Fibroblast of skin of right biceps (primary cell): Measurements from ENCODE around the gene EPG5.
A peak's percentile ranks its signal among the peaks of the same experiment; 100 is the strongest.
"Not testable (repeated sequence)": the region's sequence is repeated elsewhere in the genome, so short reads cannot be mapped to it uniquely, and the experiment has no call there.

Source experiments
- DNase-seq: peaks from one replicate; pipeline ENCODE4 v3.0.0-alpha.2; 2013

EPG5 gene

DNA sequence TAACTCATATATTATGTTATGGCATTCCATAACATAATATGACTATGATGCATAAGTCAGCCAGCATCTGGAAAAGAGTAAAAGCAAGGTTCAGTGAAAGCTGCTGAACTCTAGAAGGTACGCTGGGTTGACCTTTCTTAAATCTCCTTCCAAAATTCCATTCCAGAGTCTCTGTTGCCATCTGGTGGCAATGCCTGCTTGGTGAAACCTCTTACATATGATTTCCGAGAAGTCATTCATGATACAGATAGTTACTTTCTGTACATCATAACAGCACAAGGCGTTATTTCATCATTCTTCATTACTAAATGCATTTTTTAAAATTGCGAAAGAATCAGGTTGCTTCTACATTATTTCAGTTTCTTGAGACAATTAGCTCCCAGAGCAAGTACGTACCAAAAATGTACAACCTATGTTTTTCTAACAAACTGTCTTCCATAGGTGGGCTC lies 7.0 kb upstream of the EPG5 start:
- DNase-seq, result peak; percentile 86

GRCh38 chr18:45964913-45965312 lies 2.2 kb downstream of the EPG5 start:
- DNase-seq, result not testable (repeated sequence)

GRCh38 chr18:45962866-45963265 lies 4.3 kb downstream of the EPG5 start:
- DNase-seq, result peak; percentile 91

- peak; percentile 87 for DNase-seq
These were observed 4.7 kb downstream of the EPG5 start for GRCh38 chr18:45962461-45962860.

GRCh38 chr18:45959484-45959883 lies 7.6 kb downstream of the EPG5 start:
- DNase-seq, result not testable (repeated sequence)

- peak; percentile 59 for DNase-seq
These were observed 8.4 kb downstream of the EPG5 start for GRCh38 chr18:45958730-45959129.

GRCh38 chr18:45958027-45958426 lies 9.1 kb downstream of the EPG5 start:
- no peak for DNase-seq

DNA sequence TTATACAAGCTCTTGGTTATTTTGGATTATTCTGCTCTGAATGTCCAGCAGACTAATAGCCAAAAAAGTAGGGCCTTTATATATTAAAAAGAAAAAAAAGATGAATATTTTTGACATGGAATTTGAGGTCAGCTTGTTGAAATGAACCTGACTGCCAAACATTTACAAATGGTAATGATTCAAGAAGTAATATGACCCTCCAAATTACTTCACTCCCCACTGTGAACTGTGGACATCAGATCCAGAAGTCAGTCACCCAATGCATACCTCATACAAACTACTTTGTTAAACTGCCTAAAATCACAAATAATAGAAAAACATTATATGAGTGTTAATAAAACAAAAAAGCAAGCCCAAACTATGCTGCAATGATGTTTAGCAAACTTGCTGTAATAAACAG lies 10.0 kb downstream of the EPG5 start:
- DNase-seq, result peak; percentile 72

DNA sequence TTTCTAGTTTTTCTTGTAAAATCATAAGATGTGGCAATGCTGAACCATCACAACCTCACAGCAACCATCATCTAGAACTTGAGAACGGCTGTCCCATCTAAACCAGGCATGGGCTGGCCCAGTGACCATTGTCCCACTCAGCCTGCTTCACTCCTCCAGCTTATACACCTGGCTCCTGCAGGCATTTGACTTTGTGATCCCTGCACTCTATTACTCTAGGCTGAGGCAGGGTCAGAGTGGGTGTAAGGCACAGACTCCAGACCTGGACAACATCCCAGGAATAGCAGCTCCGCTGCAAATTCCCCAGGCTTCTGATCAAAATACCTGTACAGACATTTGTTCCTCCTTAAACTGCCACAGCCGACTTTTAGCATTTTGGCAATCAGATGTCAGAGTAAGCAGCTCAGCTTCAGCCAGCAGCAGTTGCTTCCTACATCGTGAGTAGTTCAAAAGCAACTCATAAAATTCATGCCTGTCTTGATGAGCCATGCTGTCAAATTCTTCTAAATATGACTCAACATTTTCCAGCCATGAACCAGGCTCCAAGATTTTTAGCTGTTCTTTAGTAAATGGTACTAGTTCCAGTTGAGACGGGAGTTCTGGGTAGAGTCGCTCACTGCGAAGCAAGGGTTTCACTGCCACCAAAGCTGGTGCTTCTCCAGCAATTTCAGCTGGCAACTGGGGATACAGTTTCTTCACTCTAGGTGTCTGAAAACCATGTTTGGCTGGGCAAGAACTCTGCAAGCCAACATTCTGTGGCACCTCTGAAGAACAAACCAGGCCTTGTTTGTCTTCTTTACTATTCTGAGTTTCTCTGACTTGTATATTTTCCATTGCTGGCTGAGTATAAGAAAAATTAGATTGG lies 12.8 kb downstream of the EPG5 start:
- DNase-seq, result peak; percentile 97

DNA sequence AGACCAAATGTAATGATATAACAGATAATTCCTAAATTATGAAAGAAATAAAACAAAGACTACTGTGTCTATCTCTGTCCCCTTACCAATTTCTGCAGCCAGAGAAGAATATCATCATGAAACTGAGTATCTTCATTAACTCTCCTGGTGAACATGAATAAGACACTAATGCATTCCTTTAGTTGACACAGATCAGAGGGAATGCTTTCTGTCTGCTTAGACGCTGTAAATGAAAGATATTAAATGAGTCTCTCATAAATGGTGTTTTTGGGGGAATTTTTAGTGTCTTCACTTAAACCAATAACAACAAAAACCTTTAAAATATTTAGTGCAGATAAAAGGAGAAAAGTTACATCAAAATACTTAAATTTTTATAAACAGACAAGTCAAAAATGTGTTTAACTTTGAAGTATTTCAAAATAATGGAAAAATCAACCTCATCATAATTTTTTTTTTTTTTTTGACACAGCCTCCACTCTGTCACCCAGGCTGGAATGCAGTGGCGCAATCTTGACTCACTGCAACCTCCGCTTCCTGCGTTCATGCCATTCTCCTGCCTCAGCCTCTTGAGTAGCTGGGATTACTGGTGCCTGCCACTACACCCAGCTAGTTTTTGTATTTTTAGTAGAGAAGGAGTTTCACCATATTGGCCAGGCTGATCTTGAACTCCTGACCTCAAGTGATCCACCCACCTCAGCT lies 16.0 kb downstream of the EPG5 start:
- peak; percentile 95 for DNase-seq

DNA sequence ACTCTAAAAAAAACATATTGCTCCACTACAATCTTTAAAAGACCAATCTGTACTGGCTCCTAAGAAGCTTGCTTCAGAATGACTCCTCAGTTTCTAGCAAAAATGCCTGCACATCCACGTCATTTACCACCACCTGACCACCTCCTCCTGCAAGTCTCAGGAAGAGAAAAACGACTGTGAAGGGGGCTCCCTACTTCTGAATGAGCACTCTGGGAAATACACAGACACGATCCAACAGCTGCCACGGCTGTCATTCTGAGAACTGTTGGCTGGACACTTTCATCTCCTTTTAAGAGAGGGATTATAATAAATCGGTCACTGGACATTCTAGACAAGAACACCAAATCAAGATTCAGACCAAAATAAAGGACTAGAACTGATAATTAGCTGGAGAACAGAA lies 21.5 kb downstream of the EPG5 start:
- DNase-seq, result no peak

DNA sequence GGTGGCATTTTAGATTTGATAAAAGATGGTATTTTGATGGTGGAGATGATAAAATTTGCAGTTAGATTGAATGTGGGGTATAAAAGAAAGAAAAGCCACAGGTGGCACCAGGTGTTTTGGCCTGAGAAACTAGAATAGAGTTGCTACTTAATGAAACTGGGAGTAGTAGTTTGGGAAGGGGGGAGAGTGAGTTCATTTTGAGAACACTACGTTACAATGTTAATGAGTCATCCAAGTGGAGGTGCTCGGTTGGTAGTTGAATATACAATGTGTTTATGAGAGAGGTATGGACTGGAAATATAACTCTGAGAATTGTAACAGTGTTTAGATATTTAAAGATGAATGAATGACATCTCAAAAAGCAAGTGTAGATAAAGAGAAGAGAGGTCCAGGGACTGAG lies 26.4 kb downstream of the EPG5 start:
- DNase-seq, result no peak

GRCh38 chr18:45939236-45939635 lies 27.9 kb downstream of the EPG5 start:
- no peak for DNase-seq

DNA sequence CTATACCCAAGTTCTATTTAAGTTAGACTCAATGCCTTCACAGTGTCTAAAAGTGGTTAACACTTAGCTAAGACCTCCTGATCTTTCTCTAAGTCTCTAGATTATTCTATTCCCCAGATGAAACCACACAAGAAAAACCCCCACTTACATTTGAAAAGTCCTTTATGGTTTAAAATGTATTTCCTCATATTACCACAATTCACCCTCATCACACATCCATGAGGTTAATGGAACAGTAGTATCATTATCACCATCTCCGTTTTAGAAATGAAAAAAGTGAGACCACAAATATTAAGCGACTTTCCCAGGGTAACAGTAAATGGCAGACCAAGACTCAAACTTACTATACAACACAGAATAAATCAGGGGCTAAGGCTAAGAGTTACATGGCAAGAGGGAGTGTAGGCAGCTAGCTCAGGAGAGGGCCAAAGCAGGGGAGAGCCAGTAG lies 28.6 kb downstream of the EPG5 start:
- DNase-seq, result no peak

- DNase-seq, result peak; percentile 65
These were observed 31.4 kb downstream of the EPG5 start for GRCh38 chr18:45935591-45936335.

DNA sequence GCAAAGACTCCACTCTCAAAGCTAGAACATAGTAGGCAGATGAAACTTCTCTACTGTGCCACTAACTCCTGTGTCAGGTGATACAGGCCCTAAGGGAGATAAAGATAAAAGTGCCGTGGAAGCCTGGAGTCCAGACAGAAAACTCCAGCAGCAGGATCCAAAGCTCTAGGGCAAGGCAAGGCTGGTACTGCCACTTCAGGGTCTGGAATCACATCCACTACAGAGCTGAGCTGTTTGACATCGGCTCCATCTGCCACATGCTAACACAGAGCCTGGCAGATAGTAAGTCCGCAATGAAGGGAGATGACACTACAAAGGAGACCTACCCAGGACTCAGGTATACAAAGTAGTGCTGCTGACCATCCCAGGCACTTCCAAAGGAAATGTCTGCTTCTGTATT lies 34.4 kb downstream of the EPG5 start:
- no peak for DNase-seq

DNA sequence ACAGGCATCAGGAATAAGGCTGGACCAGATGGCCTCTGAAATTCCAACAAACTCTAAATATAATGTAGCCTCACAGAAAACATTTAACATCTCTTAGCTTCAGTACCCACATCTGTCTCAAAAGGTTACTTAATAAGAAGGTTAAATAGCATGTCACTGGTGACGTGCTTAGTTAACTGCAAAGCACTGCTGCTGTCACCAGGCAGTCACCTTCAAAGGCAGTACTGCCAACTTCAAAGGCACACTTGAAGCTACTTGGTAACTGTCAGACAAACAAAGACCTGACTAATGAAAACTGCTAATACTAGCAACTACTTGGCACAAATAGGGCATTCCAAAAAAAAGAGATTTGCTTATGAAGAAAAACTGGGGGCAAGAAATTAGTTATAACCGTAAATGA lies 36.2 kb downstream of the EPG5 start:
- DNase-seq, result no peak

DNA sequence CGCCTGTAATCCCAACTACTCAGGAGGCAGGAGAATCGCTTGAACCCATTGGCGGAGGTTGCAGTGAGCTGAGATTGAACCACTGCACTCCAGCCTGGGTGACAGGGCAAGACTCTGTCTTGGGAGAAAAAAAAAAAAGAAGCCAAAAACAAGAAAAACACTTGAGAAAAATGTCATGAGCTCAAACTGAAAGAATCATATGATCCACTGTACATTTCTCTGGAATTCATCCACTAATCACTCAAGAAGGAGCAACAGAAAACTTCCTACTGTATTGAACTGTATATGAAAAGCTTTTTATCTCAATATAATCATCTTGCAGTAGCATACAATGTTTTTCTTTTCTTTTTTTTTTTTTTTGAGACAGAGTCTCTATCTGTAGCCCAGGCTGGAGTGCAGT lies 40.4 kb downstream of the EPG5 start:
- no peak for DNase-seq

DNA sequence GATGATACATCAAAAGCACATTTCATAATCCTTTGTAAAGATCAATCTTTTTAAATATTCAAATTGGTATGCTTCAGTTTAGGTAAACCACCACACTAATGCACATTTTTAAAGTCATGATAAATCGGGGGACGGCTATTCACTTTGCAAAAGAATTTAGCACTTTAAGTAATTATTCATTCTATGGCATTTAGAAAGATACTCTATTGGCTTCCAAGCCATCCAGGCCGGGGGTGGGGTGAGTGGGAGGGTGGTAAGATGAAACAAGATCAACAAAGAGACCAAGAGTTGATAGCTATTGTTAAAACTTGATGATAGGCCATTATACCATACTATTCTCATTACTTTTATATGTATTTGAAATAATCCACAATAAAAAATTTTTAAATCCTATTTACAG lies 41.0 kb downstream of the EPG5 start:
- peak; percentile 11 for DNase-seq

DNA sequence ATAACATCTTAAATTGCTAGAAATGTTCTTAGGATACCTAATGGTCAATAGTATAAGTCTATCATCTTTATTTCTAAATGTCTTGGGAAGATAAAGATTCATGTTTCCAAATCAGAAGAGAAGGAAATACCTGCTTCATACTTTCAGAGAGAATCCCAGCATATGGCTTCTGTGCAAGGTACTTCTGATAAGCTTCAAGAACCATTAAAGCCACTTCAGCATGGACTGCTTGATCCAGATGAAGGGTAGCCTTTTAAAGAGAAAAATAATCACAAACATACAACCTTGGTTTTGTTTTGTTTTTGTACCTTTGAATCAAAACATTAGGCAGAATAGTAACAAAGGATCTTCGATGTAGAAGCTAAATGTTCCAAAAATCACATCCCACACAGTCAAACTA lies 44.0 kb downstream of the EPG5 start:
- no peak for DNase-seq

- DNase-seq, result peak; percentile 14
These were observed 46.8 kb downstream of the EPG5 start for GRCh38 chr18:45920367-45920766.

GRCh38 chr18:45916302-45916701 lies 50.8 kb downstream of the EPG5 start:
- DNase-seq, result no peak

DNA sequence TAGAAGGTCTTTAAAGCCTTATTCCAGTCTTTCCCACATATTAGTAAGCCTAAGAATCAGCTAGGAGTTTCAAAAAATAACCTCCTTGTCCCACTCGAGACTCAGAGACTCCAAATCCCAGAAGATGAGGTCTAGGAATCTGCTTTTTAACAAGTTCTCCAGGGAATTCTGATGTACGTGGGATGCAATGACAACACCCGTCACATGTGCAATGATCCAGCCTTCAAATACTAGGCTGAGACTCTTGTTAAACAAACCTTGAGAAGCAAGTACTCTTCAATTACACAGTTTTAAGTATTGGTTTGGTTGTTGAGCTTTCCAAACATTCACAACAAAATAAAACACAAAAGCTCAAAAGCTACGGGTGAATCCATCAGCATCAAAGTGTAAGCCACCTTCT lies 53.9 kb downstream of the EPG5 start:
- DNase-seq, result no peak
